ENCODE results near the gene DBH. TPM values are rescaled to one million over a fixed set of nuclear protein-coding genes. Genes with fewer than 3 reads are reported as not detected.

DBH gene
- total RNA-seq, 1 experiment from 2014 or later: not detected

GRCh38 chr9:133681658-133682306, 45.6 kb downstream of the DBH start:
- intact Hi-C loops (cut with micrococcal nuclease; ENCODE audit: unreplicated experiment): no loop called here
- Histone ChIP-seq H3K27me3 (replicated peaks; ENCODE audit: insufficient read depth, low read depth, low read length, poor library complexity) (no peaks in the 10 kb centered on the region), H3K27ac (ENCODE audit: low read depth, low read length, poor library complexity, severe bottlenecking) (no peak overlapping the region), H3K9me3 (ENCODE audit: low read depth, low read length, poor library complexity, severe bottlenecking) (no peaks in the 10 kb centered on the region), H3K4me1 (ENCODE audit: insufficient read depth, low read length, poor library complexity, severe bottlenecking) (no peaks in the 10 kb centered on the region), H3K4me3 (ENCODE audit: low read depth, low read length, poor library complexity, severe bottlenecking) (no peak overlapping the region), H3K36me3 (ENCODE audit: insufficient read depth, low read length, poor library complexity, severe bottlenecking) (no peaks in the 10 kb centered on the region)
- CTCF ChIA-PET: no interaction called here
- no peak for DNase-seq (ENCODE audit: low spot score)
- no TSS peak for BruUV-seq (replicated peaks)
- POLR2A ChIA-PET (ENCODE audit: low non-redundant PET): no interaction called here
- TF ChIP-seq EZH2 (IDR thresholded peaks at IDR 0.05; ENCODE audit: borderline replicate concordance, low read depth, low read length, poor library complexity, severe bottlenecking): no peak
- TF ChIP-seq CTCF (conservative IDR thresholded peaks at IDR 0.05; ENCODE audit: low read depth, low read length): no peak

- Histone ChIP-seq H3K4me3 (ENCODE audit: low read depth, low read length, poor library complexity, severe bottlenecking) (no peak overlapping the region), H3K4me1 (ENCODE audit: insufficient read depth, low read length, poor library complexity, severe bottlenecking) (no peaks in the 10 kb centered on the region), H3K27me3 (replicated peaks; ENCODE audit: insufficient read depth, low read depth, low read length, poor library complexity) (no peaks in the 10 kb centered on the region), H3K36me3 (ENCODE audit: insufficient read depth, low read length, poor library complexity, severe bottlenecking) (no peaks in the 10 kb centered on the region), H3K9me3 (ENCODE audit: low read depth, low read length, poor library complexity, severe bottlenecking) (no peaks in the 10 kb centered on the region), H3K27ac (ENCODE audit: low read depth, low read length, poor library complexity, severe bottlenecking) (no peak overlapping the region)
- no peak for TF ChIP-seq EZH2 (IDR thresholded peaks at IDR 0.05; ENCODE audit: borderline replicate concordance, low read depth, low read length, poor library complexity, severe bottlenecking)
- no peak for TF ChIP-seq CTCF (conservative IDR thresholded peaks at IDR 0.05; ENCODE audit: low read depth, low read length)
- no peak for DNase-seq (ENCODE audit: low spot score)
- ChIA-PET CTCF (no interaction called here), POLR2A (ENCODE audit: low non-redundant PET) (no interaction called here)
- no TSS peak for BruUV-seq (replicated peaks)
- intact Hi-C loops (cut with micrococcal nuclease; ENCODE audit: unreplicated experiment): no loop called here
Measured at GRCh38 chr9:133682818-133683585, 46.8 kb downstream of the DBH start.

- CTCF ChIA-PET: no interaction called here
- POLR2A ChIA-PET (ENCODE audit: low non-redundant PET): no interaction called here
- BruUV-seq (replicated peaks): no TSS peak
Measured at GRCh38 chr9:133683586-133684120, 47.5 kb downstream of the DBH start.

More at GRCh38 chr9:133683586-133684120, 47.5 kb downstream of the DBH start:
- no peaks in the 10 kb centered on the region for H3K36me3 ChIP-seq (ENCODE audit: insufficient read depth, low read length, poor library complexity, severe bottlenecking)
- no peak overlapping the region for H3K4me3 ChIP-seq (ENCODE audit: low read depth, low read length, poor library complexity, severe bottlenecking)
- H3K27me3 ChIP-seq (replicated peaks; ENCODE audit: insufficient read depth, low read depth, low read length, poor library complexity): no peaks in the 10 kb centered on the region
- DNase-seq (ENCODE audit: low spot score): no peak
- no peaks in the 10 kb centered on the region for H3K4me1 ChIP-seq (ENCODE audit: insufficient read depth, low read length, poor library complexity, severe bottlenecking)
- intact Hi-C loops (cut with micrococcal nuclease; ENCODE audit: unreplicated experiment): no loop called here
- H3K9me3 ChIP-seq (ENCODE audit: low read depth, low read length, poor library complexity, severe bottlenecking): no peaks in the 10 kb centered on the region
- H3K27ac ChIP-seq (ENCODE audit: low read depth, low read length, poor library complexity, severe bottlenecking): no peak overlapping the region
- TF ChIP-seq EZH2 (IDR thresholded peaks at IDR 0.05; ENCODE audit: borderline replicate concordance, low read depth, low read length, poor library complexity, severe bottlenecking) (no peak), CTCF (conservative IDR thresholded peaks at IDR 0.05; ENCODE audit: low read depth, low read length) (no peak)
